HEK293T (cell line): ENCODE measurements around the gene RNU7-1.

ENCODE experiments used
- ARNT ChIP-seq: fragments of 450-650 bp; IDR thresholded peaks from 2 replicates; pipeline ENCODE4 v1.6.1; 2017; ENCODE audit warnings: mild to moderate bottlenecking
- BHLHE40 ChIP-seq: fragments of 450-650 bp; IDR thresholded peaks from 2 replicates; pipeline ENCODE4 v1.6.1; 2016; ENCODE audit warnings: mild to moderate bottlenecking, moderate library complexity, borderline replicate concordance
- CTBP1 ChIP-seq: fragments of 450-650 bp; IDR thresholded peaks from 2 replicates; pipeline ENCODE4 v1.6.1; 2016; ENCODE audit warnings: borderline replicate concordance
- FOXA1 ChIP-seq: fragments of 450-650 bp; IDR thresholded peaks from 2 replicates; pipeline ENCODE4 v1.6.1; 2016; ENCODE audit warnings: mild to moderate bottlenecking
- FOXK2 ChIP-seq: fragments of 450-650 bp; IDR thresholded peaks from 2 replicates; pipeline ENCODE4 v1.6.1; 2016; ENCODE audit warnings: mild to moderate bottlenecking
- SUZ12 ChIP-seq: fragments of 450-650 bp; IDR thresholded peaks from 2 replicates; pipeline ENCODE4 v1.6.1; 2016; ENCODE audit warnings: mild to moderate bottlenecking

GRCh38 chr12:6925239-6925539 lies 18.4 kb upstream of the RNU7-1 start:
- TF ChIP-seq ARNT (no peak), FOXA1 (no peak), CTBP1 (no peak), FOXK2 (no peak), SUZ12 (no peak), BHLHE40 (no peak)
